Endothelial cell (in vitro differentiated cells): ENCODE results near the gene MGRN1. TPM values are rescaled to one million over a fixed set of nuclear protein-coding genes. Genes with fewer than 3 reads are reported as not detected.

Source experiments
- DNase-seq: peaks from one replicate; pipeline ENCODE4 v3.0.0; 2021; ENCODE audit warnings: low spot score
- H3K27ac Mint-ChIP-seq: one replicate; pipeline ENCODE4 v1.8.0; 2021; ENCODE audit warnings: mixed read lengths, inconsistent platforms; ENCODE audit not compliant: unreplicated experiment
- H3K27me3 Mint-ChIP-seq: one replicate; pipeline ENCODE4 v1.8.0; 2021; ENCODE audit warnings: mild to moderate bottlenecking, moderate library complexity, mixed read lengths, inconsistent platforms; ENCODE audit not compliant: unreplicated experiment
- H3K36me3 Mint-ChIP-seq: one replicate; pipeline ENCODE4 v1.8.0; 2021; ENCODE audit warnings: mild to moderate bottlenecking, low read depth, mixed read lengths, inconsistent platforms; ENCODE audit not compliant: unreplicated experiment
- H3K4me1 Mint-ChIP-seq: one replicate; pipeline ENCODE4 v1.8.0; 2021; ENCODE audit warnings: mild to moderate bottlenecking, mixed read lengths, inconsistent platforms; ENCODE audit not compliant: unreplicated experiment
- H3K4me3 Mint-ChIP-seq: one replicate; pipeline ENCODE4 v1.8.0; 2021; ENCODE audit warnings: mild to moderate bottlenecking, mixed read lengths, inconsistent platforms; ENCODE audit not compliant: unreplicated experiment
- H3K9me3 Mint-ChIP-seq: one replicate; pipeline ENCODE4 v1.8.0; 2021; ENCODE audit warnings: mixed read lengths, inconsistent platforms; ENCODE audit not compliant: unreplicated experiment
- total RNA-seq: library from RNA; stranded (reverse); fragmentation: NEBNext Ultra II Directional; extraction: Animal tissue kit (Norgen Biotek cat#: 25700); gene quantifications from one replicate; pipeline ENCODE4 v1.2.1, GENCODE V29; 2021; ENCODE audit not compliant: unreplicated experiment
- TF ChIP-seq, protein P1 (sequence below): fragments of 200-600 bp; sonication (generic); IDR thresholded peaks from one replicate; pipeline ENCODE4 v1.5.0; 2021; ENCODE audit warnings: antibody characterized with exemption; ENCODE audit not compliant: unreplicated experiment

MGRN1 gene
- total RNA-seq, 1 donor from 2014 or later, result 82.5 TPM

DNA sequence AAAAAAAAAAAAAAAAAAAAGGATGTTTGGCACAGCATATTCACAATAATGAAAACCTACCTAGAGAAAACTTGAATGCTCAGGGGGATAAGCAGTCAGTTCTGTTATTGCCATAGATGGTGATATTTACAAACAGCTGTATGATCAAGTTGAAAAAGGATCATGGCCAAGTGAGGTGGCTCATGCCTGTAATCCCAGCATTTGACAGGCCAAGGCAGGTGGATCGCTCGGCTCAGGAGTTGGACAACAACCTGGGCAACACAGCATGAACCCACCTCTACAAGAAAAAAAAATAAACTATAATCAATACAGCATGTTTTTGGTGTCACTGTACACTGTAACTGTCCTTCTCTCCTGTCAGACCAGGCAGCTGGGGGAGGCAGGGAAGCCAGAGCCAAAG, 90.4 kb downstream of the MGRN1 start:
- Mint-ChIP-seq H3K27ac (no peak overlapping the region), H3K36me3 (peaks cover 4% of the 10 kb centered on the region), H3K27me3 (no peaks in the 10 kb centered on the region), H3K9me3 (no peaks in the 10 kb centered on the region), H3K4me3 (no peak overlapping the region), H3K4me1 (peaks cover 3% of the 10 kb centered on the region)
- DNase-seq, result no peak
- TF ChIP-seq, protein P1, sequence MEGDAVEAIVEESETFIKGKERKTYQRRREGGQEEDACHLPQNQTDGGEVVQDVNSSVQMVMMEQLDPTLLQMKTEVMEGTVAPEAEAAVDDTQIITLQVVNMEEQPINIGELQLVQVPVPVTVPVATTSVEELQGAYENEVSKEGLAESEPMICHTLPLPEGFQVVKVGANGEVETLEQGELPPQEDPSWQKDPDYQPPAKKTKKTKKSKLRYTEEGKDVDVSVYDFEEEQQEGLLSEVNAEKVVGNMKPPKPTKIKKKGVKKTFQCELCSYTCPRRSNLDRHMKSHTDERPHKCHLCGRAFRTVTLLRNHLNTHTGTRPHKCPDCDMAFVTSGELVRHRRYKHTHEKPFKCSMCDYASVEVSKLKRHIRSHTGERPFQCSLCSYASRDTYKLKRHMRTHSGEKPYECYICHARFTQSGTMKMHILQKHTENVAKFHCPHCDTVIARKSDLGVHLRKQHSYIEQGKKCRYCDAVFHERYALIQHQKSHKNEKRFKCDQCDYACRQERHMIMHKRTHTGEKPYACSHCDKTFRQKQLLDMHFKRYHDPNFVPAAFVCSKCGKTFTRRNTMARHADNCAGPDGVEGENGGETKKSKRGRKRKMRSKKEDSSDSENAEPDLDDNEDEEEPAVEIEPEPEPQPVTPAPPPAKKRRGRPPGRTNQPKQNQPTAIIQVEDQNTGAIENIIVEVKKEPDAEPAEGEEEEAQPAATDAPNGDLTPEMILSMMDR, result no peak

DNA sequence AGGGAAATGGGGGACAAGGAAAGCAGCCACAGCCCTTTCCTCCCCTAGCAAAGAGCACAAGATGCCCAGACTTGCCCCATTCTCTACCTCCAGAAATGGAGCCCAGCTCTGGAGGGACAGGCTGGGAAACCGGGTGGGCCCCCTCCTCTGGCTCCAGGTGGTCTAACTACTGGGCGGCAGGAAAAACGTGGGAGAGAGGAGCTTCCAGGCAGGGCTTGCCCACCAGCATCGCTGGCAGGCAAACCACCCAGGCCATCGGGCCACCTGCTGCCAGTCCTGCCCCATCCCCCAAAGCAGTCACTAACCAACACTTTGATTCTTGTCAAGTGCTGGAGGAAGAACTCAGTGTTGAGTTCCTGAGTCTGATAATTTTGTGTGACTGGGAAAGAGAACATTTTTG, 93.8 kb downstream of the MGRN1 start:
- no peak for DNase-seq
- peaks cover 3% of the 10 kb centered on the region for H3K4me1 Mint-ChIP-seq
- no peak overlapping the region for H3K4me3 Mint-ChIP-seq
- H3K27ac Mint-ChIP-seq, result no peak overlapping the region
- peaks cover 6% of the 10 kb centered on the region for H3K36me3 Mint-ChIP-seq
- TF ChIP-seq, protein P1, result no peak
- no peaks in the 10 kb centered on the region for H3K9me3 Mint-ChIP-seq
- H3K27me3 Mint-ChIP-seq, result peaks cover 2% of the 10 kb centered on the region

DNA sequence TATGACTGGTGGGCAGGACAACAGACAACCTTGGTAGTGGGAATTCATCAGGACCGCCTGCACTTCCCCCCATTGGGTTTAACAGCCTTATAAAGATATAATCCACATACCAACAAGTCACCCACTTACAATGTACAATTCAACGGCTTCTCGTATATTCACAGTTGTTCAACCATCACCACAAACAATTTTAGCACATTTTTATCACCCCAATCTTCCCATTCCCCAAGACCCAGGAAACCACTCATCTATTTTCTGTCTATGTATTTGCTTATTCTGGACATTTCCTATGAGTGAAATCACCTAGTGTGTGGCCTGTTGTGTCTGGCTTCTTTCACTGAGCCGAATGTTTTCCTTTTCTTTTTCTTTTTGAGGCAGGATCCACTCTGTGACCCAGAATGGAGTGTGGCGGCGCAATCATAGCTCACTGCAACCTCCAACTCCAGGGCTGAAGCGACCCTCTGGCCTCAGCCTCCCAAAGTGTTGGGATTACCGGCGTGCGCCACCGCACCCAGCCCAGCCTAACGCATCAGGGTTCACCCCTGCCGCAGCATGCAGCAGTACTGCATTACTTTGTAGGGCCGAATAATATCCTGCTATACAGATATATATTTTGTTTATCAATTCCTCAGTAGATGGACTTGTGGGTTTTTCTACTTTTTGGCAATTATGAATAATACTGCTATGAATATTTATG, 98.6 kb downstream of the MGRN1 start:
- DNase-seq, result no peak
- H3K9me3 Mint-ChIP-seq, result no peaks in the 10 kb centered on the region
- TF ChIP-seq, protein P1, result no peak
- H3K27ac Mint-ChIP-seq, result no peak overlapping the region
- H3K4me3 Mint-ChIP-seq, result no peak overlapping the region
- H3K36me3 Mint-ChIP-seq, result peaks cover 6% of the 10 kb centered on the region
- peaks cover 2% of the 10 kb centered on the region for H3K27me3 Mint-ChIP-seq
- peaks cover 1% of the 10 kb centered on the region for H3K4me1 Mint-ChIP-seq

DNA sequence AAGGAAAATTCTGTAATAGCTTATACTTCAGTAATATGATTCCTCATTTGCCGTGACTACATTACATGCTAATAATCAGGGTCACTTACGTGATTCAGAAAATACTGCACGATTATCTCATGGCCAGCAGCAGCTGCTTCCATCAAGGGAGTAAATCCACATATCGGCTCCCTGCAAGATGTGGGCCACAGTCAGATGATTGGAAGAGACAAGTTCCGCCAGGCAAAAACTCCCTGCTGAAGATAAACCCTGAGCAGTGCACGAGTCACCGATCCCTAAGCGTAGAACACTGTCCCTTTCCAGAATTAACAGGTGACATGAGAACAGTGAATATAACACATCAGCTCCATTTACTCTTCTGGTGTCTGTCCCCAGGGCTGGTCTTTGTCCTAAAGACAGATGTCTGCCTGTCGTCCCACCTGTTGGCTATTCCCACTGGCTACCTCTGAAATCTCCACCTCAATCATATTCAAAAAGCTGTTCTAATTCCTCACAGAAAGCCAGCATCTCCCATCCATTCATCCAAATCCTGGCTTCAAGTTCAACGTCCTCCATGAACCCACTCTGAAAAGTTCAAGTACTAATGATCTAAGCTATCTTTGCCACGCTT, 100.1 kb downstream of the MGRN1 start:
- no peaks in the 10 kb centered on the region for H3K9me3 Mint-ChIP-seq
- peaks cover 2% of the 10 kb centered on the region for H3K27me3 Mint-ChIP-seq
- no peak overlapping the region for H3K4me3 Mint-ChIP-seq
- peaks cover 14% of the 10 kb centered on the region for H3K36me3 Mint-ChIP-seq
- no peak overlapping the region for H3K27ac Mint-ChIP-seq
- TF ChIP-seq, protein P1, result no peak
- H3K4me1 Mint-ChIP-seq, result no peaks in the 10 kb centered on the region
- no peak for DNase-seq

DNA sequence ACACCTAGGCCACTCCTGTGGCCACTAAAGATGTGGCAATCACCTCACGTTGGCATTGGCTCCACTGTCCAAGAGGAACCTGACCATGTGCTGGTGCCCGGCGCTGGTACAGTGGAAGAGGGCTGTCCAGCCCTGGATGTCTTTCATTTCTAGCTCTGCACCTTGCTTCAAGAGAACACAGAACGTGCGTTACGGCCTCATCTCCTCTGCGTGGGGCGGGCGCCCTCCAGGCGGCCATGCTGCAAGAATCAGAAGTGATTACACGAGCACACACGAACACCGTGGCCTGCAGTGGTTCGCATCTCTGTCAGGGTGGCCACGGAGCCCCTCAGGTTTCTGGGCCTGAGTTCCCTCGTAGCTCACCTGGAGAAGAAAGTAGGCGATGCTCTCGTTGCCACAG, 102.0 kb downstream of the MGRN1 start:
- no peaks in the 10 kb centered on the region for H3K9me3 Mint-ChIP-seq
- H3K27me3 Mint-ChIP-seq, result peaks cover 2% of the 10 kb centered on the region
- no peak overlapping the region for H3K4me3 Mint-ChIP-seq
- H3K36me3 Mint-ChIP-seq, result peaks cover 14% of the 10 kb centered on the region
- H3K4me1 Mint-ChIP-seq, result no peaks in the 10 kb centered on the region
- TF ChIP-seq, protein P1, result no peak
- H3K27ac Mint-ChIP-seq, result peak overlapping the region; percentile 42
- DNase-seq, result no peak
